HG03575 (cell line): ENCODE data around the gene AK2.
A peak's percentile ranks its signal among the peaks of the same experiment; 100 is the strongest.
"Not testable (repeated sequence)": the region's sequence is repeated elsewhere in the genome, so short reads cannot be mapped to it uniquely, and the experiment has no call there.

Experiments
- ATAC-seq: cut with Tn5 transposase; IDR thresholded peaks from one replicate; pipeline ENCODE4 v1.9.1; 2021; ENCODE audit not compliant: unreplicated experiment, insufficient number of reproducible peaks, low FRiP score; ENCODE audit errors: extremely low read depth

AK2 gene

DNA sequence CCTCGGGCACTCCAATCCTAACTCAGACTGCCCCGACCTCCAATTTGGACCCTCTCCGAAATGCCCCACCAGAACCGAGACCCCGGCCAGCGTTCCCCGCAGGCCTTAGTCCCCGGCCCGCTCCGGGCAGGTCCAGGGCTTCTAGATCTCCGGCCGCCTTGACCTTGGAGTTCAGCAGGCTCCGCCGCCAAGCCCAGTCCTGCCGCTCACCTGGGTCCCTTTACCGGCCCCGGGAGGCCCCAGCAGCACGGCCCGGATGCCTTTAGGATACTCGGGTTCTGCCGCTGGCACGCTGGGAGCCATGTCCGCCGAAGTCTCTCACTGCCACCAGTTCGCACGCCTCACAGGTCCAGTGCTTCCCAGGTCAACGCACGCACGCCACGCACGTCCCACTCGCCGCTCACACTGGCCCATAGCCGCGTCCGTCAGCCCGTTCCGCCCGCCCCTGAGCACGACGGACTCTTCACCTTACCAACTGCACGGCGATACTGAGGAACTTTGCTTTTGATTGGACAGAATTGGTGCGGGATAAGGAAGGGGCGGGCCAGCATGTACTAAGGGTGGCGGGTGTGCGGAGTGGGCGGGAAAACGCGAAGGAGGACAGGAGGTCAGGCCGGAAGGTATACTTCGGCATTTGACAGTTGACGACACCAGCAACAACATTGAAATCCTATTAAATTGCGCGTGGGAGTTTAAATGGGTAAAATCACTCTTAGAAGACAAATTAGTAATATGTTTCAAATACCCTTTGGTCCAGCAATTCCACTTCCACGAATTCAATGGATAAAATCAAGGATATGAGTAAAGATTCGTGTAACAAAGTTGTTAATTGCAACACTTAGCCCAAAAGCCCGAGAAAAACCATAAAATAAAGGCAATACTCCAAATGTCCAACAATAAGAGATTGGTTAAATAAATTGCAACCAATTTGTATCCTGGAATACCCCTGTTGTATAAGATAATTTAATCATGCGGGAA lies at the start of gene AK2:
AK2 (minus strand) TSS at position 358 of the 978 bp plus-strand sequence; CDS start at position 303, 55 bp downstream.
- ATAC-seq = peak; percentile 85

DNA sequence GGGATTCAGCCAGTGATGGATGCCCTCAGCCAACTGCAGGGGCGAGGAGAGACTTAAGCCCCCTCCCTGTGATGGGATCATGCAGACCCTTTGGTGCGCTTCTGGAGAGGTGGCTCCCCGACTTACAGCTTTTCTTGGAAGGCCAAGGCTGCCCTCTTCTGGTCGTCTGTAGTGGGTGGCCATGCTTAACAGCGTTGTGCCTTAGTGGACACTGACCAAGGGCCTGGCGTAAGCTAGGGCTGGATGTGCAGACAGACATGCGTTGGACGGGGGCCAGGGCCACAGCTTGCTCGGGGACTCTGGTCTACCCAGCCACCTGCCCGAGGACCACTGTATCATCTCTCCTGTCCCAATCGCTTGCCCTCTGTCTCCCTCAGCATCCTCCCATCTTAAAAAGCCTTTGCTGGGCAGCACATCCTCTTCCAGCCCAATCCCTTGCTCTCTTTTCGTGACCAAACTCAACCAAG lies 49.7 kb upstream of the AK2 start:
- no peak for ATAC-seq

DNA sequence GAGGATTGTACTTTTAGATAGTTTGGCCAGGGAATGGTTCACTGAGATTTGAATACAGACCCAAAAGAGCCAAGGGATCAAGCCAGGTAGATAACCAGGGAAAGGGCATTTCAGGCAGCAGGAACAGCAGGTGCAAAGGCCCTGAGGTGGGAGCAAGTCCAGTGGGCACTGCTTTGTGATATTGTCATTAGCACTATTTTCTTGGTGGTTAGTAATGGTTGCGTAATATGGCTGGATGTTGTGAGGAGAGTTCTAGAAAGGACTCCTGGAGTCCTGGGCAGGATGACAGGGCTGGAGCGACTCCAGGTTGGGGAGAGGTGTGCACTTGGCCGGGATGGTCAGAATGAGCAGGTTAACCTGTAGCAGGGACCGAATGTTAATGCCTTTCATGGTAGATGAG lies 48.6 kb upstream of the AK2 start:
- ATAC-seq = no peak

DNA sequence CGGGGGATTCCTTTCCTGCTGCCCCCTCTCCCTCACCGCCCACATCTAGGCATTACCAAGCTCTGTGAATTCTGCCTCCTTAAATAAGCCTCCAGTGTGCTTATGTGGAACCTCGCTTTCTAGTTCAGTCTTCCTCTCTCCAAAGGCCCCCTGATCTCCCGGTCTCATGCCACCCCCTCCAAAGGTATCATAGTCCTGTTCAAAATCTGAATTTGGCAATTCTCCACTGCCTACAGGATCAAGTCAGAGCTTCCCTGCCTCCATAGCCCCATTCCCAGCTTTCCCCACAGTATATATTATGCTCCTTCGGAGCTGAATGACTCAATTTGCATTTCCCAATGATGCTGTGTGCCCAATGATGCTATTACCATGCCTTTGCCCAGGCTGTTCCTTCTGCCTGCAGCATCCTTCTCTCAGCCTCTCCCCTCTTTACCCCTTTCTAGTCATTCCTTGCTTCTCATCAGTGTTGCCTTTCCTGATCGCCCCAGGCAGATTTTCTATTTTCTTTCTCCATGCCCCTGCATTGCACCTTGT lies 46.0 kb upstream of the AK2 start:
- no peak for ATAC-seq

DNA sequence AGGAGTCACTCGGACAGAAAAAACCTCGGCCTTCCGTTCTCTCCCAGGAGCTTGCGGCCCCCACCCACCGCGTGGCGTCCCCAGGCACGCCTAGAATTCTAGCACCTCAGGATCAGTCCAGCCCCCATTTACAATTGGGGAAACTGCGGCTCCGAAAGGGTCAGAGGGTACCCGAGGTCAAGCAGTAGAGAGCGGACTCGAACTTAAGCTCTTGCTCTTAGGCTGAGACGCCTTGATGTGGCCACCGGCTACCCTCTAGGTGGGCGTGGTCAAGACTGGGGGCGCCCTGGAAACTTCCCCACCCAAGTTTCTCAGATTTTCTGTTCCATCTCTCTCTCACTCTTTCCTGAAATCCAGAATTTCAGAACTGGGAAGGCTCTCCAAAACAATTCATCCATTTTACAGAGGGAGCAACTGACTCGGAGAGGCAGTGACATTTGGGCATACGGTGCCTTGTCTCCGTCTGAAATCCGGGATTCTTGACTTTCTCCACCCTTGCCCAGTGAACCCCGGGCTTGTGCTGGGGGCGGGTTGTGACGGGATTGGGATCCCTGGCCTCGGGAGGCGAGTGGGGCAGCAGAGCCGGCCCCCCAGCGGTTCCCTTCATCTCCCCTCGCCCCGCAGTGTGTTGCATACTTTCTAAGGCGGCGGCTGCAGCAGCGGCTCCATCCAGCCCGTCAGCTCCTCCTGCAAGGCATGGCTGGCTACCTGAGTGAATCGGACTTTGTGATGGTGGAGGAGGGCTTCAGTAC lies 45.0 kb upstream of the AK2 start:
- ATAC-seq = no peak

DNA sequence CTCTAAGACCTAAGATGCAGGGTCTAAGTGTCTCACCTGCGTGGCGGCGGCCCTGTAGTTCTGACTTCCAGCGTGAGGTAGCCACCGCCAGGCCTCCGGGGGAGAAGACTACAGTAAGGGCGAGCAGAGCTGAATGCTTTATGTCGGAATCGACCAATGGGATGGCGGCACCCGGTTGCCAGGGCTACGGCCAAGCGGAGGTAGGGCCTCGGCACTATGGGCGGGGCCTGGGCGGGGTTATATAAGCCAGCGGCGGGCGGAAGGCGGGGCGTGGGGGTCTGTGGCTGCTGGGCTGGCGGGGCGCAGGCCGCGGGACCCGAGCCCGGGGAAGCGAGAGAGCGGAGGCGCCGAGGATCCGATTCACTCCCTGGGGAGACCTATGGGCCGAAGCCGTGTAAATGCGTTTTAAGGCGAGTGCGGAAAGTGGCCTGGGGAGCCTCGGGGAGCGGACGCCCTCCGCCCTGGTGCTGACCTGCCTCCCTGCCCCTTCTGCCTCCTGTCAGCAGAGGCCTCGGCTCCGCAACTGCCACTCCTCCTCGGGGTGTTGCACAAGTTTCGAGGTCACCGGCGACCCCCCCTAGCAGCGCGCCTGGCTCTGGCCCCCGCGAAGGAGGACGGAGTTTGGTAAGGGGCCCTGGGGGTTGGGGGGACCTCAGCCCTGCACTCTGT lies 44.3 kb upstream of the AK2 start, which contains the start of gene AZIN2:
AZIN2 (plus strand) TSS at position 269 of the 669 bp plus-strand sequence. CDS start 1,097 bp downstream, outside the sequence.
- ATAC-seq = peak; percentile 61

DNA sequence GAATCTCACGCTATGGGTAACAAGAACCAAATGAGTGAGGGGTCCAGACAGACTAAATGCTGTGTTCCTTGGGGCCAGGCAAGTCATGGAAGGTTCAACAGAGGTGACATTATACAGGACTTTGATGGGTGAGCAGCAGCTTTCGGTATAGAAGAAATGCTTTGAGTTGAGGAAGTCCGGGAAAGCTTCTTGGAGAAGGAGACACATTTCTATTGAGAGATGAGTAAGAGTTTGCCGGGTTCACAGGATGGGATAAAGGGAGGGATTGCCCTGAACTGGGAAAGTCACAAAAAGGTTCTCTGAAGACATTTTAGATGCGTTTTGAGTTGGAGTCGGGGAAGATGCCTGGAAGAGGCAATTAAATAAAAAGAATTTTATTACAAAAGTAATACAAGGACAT lies 43.7 kb upstream of the AK2 start:
- ATAC-seq = no peak

DNA sequence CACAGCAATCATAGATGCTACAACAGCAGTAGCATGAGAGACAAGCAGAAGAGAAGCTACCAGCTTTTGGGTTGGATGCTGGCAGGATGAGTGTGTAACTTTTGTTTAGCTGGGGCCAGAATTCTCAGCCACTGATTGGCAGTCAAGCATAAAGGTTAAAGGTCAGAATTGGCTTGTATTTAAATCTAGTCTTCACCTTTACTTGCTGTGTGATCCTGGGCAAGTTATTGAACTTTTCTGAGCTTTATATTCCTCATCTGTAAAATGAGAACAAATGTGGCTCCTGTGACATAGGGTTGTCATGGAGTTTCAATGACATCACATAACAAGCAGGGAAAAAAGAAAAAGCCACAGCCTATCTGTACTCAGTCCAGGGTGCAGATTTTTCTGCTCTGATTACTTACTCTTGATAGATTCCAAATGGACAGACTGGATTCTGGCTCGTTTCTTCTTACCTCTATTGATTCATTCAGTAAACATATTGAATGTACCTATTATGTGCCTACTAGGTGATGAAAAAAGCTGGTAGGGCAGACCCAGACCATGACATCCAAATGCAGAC lies 41.4 kb upstream of the AK2 start:
- ATAC-seq = no peak

DNA sequence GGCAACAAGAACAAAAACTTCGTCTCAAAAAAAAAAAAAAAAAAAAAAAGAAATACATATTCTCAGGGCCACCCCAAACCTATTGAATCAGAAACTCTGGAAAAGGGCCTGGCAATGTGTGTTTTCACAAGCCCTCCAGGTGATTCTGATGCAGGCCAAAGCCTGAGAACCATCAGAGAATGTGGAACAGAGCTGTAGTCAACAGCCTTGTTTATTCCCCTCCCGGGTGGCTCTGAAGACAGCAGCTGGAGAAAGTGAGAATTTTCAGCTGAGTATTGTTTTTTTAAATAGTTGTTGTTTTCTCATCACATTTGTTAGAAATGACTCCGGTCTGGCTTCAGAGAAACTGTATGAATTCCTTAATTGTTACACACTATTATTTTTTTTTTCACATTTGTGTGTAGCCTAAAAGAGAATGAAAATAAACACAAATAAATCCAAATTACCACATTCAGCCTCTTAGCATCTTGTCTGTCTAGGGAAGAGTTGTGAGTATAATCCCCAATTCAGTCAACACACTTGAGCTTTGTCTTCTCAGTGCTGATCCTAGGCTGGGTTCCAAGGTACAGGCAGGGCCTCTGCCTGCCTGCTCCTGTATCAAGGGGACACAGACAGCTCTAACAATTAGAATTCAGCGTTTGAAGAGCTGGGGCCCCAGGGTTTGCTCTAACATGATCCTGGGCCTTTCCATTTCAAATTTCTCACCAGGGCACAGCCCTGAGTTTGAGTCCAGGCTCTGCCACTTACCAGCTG lies 37.7 kb upstream of the AK2 start:
- ATAC-seq = no peak

DNA sequence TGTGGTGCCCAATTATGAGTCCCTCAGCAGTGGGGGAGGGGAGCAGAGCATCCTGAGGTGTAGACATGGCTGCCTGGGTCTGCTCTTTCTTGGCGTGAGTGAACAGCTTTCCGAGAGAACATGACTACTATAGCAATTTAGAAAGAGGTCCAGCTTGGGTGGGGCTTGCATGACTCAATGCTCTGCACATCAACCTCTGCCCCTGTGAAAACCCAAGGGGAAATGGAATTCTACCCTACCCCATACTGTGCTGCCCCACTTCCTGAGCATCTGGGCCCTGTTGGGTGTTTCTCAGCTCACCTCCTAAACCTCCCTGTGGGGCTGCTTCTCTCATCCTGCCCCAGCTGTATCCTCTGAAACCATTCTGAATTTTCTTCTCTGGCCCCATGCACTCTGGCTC lies 36.0 kb upstream of the AK2 start:
- no peak for ATAC-seq

DNA sequence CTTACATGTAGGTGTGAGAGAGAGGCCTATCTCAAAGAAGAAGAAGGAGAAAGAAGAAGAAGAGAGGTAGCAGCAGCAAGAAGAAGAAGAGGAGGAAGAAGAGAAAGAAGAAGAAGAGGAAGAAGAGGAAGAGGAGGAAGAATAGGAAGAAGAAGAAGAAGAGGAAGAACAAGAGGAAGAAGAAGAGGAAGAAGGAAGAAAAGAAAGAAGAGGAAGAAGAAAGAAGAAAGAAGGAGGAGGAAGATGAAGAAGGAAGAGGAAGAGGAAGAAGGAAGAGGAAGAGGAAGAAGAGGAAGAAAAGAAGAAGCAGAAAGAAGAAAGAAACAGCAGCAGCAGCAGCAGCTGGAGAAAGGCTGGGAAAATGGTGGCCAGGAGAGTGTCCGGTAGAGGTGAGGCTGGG lies 33.9 kb upstream of the AK2 start:
- no peak for ATAC-seq

DNA sequence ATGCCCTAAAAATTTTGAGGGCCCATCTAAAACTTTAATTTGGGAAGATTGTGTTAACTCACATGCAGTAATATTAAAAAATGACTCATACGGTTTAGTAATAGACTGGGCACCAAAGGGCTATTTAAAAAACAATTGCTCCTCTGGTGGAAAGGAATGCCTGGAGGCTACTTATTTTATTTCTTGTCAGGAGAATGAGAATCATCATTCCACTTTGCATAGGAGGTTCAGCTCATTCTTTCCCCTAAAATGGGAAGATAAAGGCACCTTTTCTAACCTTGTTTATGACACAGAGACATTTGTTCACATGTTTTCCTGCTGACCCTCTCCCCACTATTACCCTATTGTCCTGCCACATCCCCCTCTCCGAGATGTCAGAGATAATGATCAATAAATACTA lies 31.4 kb upstream of the AK2 start:
- not testable (repeated sequence) for ATAC-seq

DNA sequence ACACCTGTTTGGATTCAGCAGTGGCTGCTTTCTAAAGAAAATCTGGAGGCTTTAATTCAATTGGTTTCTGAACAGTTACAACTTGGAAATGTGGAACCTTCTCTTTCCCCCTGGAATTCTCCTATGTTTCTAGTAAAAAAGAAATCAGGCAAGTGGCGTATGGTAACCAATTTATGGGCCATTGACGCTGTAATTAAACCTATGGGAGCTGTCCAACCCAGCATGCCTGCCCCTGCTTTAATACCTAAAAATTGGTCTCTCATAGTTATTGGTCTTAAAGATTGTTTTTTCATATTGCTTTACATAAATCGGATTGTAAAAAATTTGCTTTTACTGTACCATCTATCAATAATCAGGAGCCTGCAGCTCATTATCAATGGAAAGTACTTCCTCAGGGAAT lies 29.8 kb upstream of the AK2 start:
- not testable (repeated sequence) for ATAC-seq

DNA sequence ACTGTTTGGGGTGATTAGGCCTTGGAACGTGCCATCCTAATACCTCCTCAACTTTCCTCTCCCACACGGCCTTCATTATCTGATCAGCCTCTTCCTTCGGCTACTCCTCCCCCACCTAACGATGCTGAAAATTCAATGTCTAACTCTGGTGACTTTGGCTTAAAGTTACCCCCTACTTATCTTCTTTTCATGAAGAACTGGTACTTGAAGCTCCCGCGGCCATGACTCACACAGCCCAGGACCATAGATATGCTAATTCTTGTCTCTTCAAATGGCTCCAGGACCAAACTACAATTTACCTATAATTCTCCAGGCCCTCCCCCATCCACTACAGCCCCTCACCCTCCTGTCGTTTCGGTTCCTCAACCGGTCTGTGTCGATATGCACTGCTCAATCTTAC lies 28.6 kb upstream of the AK2 start:
- ATAC-seq = no peak

DNA sequence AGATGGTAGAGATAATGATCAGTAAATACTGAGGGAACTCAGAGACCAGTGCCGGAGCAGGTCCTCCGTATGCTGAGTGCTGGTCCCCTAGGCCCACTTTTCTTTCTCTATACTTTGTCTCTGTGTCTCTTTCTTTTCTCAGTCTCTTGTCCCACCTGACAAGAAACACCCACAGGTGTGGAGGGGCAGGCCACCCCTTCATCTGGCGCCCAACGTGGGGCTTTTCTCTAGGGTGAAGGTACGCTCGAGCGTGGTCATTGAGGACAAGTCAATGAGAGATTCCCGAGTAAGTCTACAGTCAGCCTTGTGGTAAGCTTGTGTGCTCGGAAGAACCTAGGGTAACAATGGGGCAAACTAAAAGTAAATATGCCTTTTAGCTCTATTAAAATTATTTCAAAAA lies 27.6 kb upstream of the AK2 start:
- ATAC-seq = not testable (repeated sequence)

DNA sequence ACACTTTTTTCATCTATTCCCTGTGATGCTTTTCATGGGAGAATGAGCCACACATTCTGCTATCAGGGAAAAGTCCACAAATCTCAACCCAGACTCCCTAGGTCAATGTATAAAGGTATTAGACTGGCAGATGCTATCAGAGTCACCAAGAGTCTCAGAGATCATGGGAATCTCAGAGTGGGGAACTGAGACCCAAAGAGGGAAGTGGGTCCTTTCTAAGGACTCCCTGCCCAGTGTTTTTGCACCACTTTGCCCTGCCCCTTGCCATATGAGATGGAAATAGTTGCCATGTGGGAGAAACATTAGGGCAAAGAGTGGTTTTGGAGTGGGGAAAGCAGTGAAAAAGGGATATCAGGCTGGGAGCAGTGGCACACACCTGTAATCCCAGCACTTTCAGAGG lies 25.2 kb upstream of the AK2 start:
- ATAC-seq = no peak

DNA sequence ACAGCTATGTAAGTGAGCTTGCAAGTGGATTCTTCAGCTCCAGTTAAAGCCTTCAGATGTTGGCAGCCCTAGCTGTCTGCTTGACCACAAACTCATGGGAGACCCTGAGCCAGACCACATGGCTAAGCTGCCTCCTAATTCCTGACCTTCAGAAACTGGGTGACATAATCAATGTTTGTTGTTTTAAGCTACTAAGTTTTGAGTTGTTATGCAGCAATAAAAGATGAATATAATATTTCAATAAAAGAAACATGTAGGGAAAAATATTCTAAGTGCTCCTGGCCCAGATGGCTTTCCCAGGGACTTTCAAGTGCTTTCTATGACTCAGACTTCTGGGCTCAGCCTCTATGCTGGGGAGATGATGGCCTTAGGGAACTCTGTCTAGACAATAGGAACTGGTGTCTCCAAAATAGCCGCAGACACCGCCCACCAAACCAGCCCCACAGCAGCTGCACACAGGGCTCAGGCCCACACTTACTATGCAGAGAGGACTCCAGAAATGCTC lies 23.9 kb upstream of the AK2 start:
- no peak for ATAC-seq

DNA sequence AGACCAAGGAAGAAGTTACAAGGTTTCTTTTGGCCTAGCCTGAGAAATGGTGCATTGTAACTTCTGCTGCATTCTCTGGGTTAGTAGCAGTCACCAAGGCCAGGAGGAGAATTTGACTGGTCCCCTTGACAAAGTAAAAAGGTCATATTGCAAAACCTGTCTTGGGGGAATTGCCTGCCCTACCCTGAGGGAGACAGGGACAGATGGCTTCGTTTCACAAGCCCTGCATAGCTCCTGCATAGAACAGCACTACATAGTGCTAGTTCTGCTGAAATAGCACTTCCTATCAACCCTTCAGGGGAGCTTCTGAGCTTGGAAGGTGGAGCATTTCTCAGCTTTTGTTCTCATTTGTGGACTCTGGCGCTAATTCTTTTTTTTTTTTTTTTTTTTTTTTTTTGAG lies 20.4 kb upstream of the AK2 start:
- ATAC-seq = no peak
